ENCODE data around the gene IRGC.

IRGC gene

GRCh38 chr19:43682824-43683661 lies 32.8 kb upstream of the IRGC start:
- TF ChIP-seq CTCF (conservative IDR thresholded peaks at IDR 0.05) = no peak
- H3K27ac ChIP-seq = no peak overlapping the region

GRCh38 chr19:43683905-43684304 lies 32.0 kb upstream of the IRGC start:
- no peak overlapping the region for H3K27ac ChIP-seq
- no peak for TF ChIP-seq CTCF (conservative IDR thresholded peaks at IDR 0.05)

GRCh38 chr19:43684326-43684725 lies 31.6 kb upstream of the IRGC start:
- TF ChIP-seq CTCF (conservative IDR thresholded peaks at IDR 0.05) = no peak
- H3K27ac ChIP-seq = no peak overlapping the region

- no peak overlapping the region for H3K27ac ChIP-seq
- TF ChIP-seq CTCF (conservative IDR thresholded peaks at IDR 0.05) = no peak
Measured at GRCh38 chr19:43687660-43687997, 28.2 kb upstream of the IRGC start.

GRCh38 chr19:43688059-43688701 lies 27.7 kb upstream of the IRGC start:
- no peak for TF ChIP-seq CTCF (conservative IDR thresholded peaks at IDR 0.05)
- H3K27ac ChIP-seq = no peak overlapping the region

- H3K27ac ChIP-seq = no peak overlapping the region
- no peak for TF ChIP-seq CTCF (conservative IDR thresholded peaks at IDR 0.05)
Measured at GRCh38 chr19:43690444-43690843, 25.4 kb upstream of the IRGC start.

- H3K27ac ChIP-seq = no peak overlapping the region
- TF ChIP-seq CTCF (conservative IDR thresholded peaks at IDR 0.05) = no peak
Measured at GRCh38 chr19:43690890-43691289, 25.0 kb upstream of the IRGC start.
